Right cardiac atrium (tissue), 5 donors: Measurements from ENCODE around the gene CCP110. TPM values are rescaled to one million over a fixed set of nuclear protein-coding genes. Genes with fewer than 3 reads are reported as not detected.

Experiments
- ATAC-seq, 2 donors: fragments of 200-7000 bp; cut with Tn5 transposase; one replicate each; pipeline versions ENCODE4 v1.8.0 to v1.9.1; 2020; ENCODE audit warnings: moderate library complexity in 2 of 2, mild to moderate bottlenecking in 1 of 2
- DNase-seq, 3 donors: peaks; one replicate each; pipeline ENCODE4 v3.0.0-alpha.2; 2020
- H3K27ac ChIP-seq: one replicate; pipeline ENCODE4 v1.5.1; 2013; ENCODE audit warnings: mild to moderate bottlenecking, low read length, control low read depth, moderate library complexity
- H3K27me3 ChIP-seq: one replicate; pipeline ENCODE4 v1.6.1; 2013; ENCODE audit not compliant: control insufficient read depth, insufficient read depth
- H3K4me1 ChIP-seq: one replicate; pipeline ENCODE4 v1.6.1; 2013; ENCODE audit warnings: low read length; ENCODE audit not compliant: control insufficient read depth, insufficient read depth
- H3K4me3 ChIP-seq: one replicate; pipeline ENCODE4 v1.5.1; 2013; ENCODE audit warnings: low read length, control low read depth
- H3K9me3 ChIP-seq: one replicate; pipeline ENCODE4 v1.6.1; 2013; ENCODE audit warnings: low read length; ENCODE audit not compliant: control insufficient read depth
- WGBS: extraction: QIAGEN DNeasy Blood & Tissue Kit; methylation state at CpG from one replicate; pipeline ENCODE4 v1.1.7; 2013; 5-methylcytosine and 5-hydroxymethylcytosine counted together
- intact Hi-C, 4 donors: fragments of 100-400 bp; cut with DNase I; formaldehyde crosslinking; loops; one replicate each; pipeline versions ENCODE4 v1.11.0 to v1.14.0; 2022 to 2023
- polyA plus RNA-seq: library from polyadenylated mRNA; stranded (reverse); fragments of 200-250 nt; gene quantifications from one replicate; pipeline ENCODE4 v1.2.3, GENCODE V29; 2013
- total RNA-seq, 4 donors: library from RNA; stranded (reverse); fragmentation: NEBNext Ultra II Directional; extraction: Animal tissue kit (Norgen Biotek cat#: 25700); gene quantifications; one replicate each; pipeline ENCODE4 v1.2.1, GENCODE V29; 2021
- donor health status: healthy with polysubstance abuse.
- donor health status: DM: no; HTN: yes; CAD: no.
- donor health status: DM: no; HTN: no; CAD: no.
- donor health status: DM: no; HTN: yes; CAD: no; lungs with severe emphysema.
- donor health status: DM: yes; HTN: yes; CAD: no.

Gene CCP110
- total and polyA plus RNA-seq, 5 donors, result 3.9 to 13.2 (median 10.3) TPM

- Histone ChIP-seq H3K27ac (no peak overlapping the region), H3K4me1 (peaks cover 1% of the 10 kb centered on the region), H3K27me3 (no peaks in the 10 kb centered on the region), H3K4me3 (no peak overlapping the region), H3K9me3 (no peaks in the 10 kb centered on the region)
- ATAC-seq, result peak in 1 of 2 donors; percentile 43
- intact Hi-C loops, result loop anchor here in 3 of 4 donors (10.0 kb wide), 2 partner anchors 413 to 423 kb away; no protein-coding TSS in a partner anchor
- WGBS, result 94% methylated on average over 2 of the region's 2 CpGs
- no peak for DNase-seq
These were observed 15.9 kb upstream of the CCP110 start for GRCh38 chr16:19507867-19508266.

GRCh38 chr16:19512297-19512696 is 11.4 kb upstream of the CCP110 start:
- ATAC-seq (no peak), DNase-seq (no peak)
- Histone ChIP-seq H3K27me3 (no peaks in the 10 kb centered on the region), H3K9me3 (no peaks in the 10 kb centered on the region), H3K4me1 (peaks cover 1% of the 10 kb centered on the region), H3K27ac (no peak overlapping the region), H3K4me3 (no peak overlapping the region)
- intact Hi-C loops, result no loop called here

- Histone ChIP-seq H3K4me3 (no peak overlapping the region), H3K4me1 (peaks cover 1% of the 10 kb centered on the region), H3K27ac (no peak overlapping the region), H3K9me3 (no peaks in the 10 kb centered on the region), H3K27me3 (no peaks in the 10 kb centered on the region)
- 74% methylated on average over 4 of the region's 4 CpGs for WGBS
- intact Hi-C loops, result no loop called here
- DNase-seq (no peak), ATAC-seq (peak in 1 of 2 donors; percentile 33)
These were observed 10.2 kb upstream of the CCP110 start for GRCh38 chr16:19513377-19514053.

DNA sequence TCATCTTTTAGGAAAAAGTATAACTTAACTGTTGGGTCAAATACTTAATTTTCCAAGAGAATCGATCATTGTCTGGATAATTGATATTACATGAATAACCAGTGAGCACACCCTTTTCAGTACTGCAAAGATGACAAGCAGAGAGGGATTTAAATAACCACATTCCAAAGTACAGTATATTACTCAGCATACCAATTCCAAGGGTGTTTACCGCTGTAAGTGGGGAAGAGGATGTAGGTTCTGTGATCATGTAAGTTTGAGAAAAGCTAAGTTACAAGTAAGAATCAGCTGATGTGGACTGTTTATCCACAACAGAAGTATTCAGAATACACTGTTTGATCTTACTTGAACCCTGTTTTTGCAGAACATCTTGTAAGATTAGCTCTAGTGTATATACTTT is 8.0 kb upstream of the CCP110 start:
- DNase-seq (no peak), ATAC-seq (no peak)
- Histone ChIP-seq H3K9me3 (no peaks in the 10 kb centered on the region), H3K27me3 (no peaks in the 10 kb centered on the region), H3K27ac (no peak overlapping the region), H3K4me3 (no peak overlapping the region), H3K4me1 (peaks cover under 1% of the 10 kb centered on the region)
- intact Hi-C loops, result no loop called here
- WGBS, result 93% methylated on average over 2 of the region's 2 CpGs

GRCh38 chr16:19517424-19518089 is 6.2 kb upstream of the CCP110 start:
- H3K9me3 ChIP-seq, result no peaks in the 10 kb centered on the region
- 88% methylated on average over 8 of the region's 8 CpGs for WGBS
- DNase-seq (no peak), ATAC-seq (no peak)
- intact Hi-C loops, result no loop called here
- no peaks in the 10 kb centered on the region for H3K27me3 ChIP-seq
- peaks cover 2% of the 10 kb centered on the region for H3K4me1 ChIP-seq
- H3K27ac ChIP-seq, result no peak overlapping the region
- H3K4me3 ChIP-seq, result no peak overlapping the region

- H3K4me1 ChIP-seq, result peaks cover 2% of the 10 kb centered on the region
- WGBS, result 76% methylated on average over 2 of the region's 2 CpGs
- no peaks in the 10 kb centered on the region for H3K27me3 ChIP-seq
- H3K27ac ChIP-seq, result no peak overlapping the region
- DNase-seq (no peak), ATAC-seq (no peak)
- H3K4me3 ChIP-seq, result no peak overlapping the region
- H3K9me3 ChIP-seq, result no peaks in the 10 kb centered on the region
- intact Hi-C loops, result no loop called here
These were observed 5.4 kb upstream of the CCP110 start for GRCh38 chr16:19518388-19518787.

DNA sequence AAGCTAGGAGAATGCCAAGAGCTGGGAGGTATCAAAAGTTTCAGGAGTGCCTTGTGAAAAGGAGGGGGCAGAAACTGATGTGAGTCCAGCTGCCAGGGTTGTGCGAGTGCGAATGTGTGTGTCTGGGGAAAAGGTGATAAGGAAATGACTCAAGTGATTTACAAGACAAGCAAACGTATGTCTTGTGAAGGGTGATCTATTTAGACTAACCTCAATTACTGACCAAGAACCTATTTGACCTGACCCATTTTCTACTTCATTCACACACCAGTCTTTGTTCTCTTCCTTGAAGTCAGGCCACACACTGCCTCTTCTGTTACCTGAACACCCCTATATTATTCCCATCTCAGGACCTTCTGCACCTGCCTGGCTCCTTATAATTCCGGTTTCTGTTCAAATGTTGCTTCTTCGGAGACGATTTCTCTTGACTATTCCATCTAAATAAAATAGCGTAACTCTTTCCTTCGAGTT is 2.8 kb upstream of the CCP110 start:
- ATAC-seq (no peak), DNase-seq (no peak)
- Histone ChIP-seq H3K4me1 (peaks cover 6% of the 10 kb centered on the region), H3K27me3 (no peaks in the 10 kb centered on the region), H3K27ac (peak overlapping the region; percentile 46), H3K9me3 (no peaks in the 10 kb centered on the region), H3K4me3 (peak overlapping the region; percentile 68)
- 7% methylated on average over 8 of the region's 8 CpGs for WGBS
- intact Hi-C loops, result no loop called here

GRCh38 chr16:19521471-19522396 is 2.0 kb upstream of the CCP110 start, which contains the start of gene GDE1:
GDE1 (minus strand) TSS chr16:19522098; CDS start chr16:19521964, 134 bp downstream.
- intact Hi-C loops, result no loop called here
- WGBS, result under 1% methylated on average over 62 of the region's 62 CpGs
- Histone ChIP-seq H3K27me3 (no peaks in the 10 kb centered on the region), H3K27ac (peak within 1 kb of the TSS; percentile 95), H3K4me3 (peak within 1 kb of the TSS; percentile 68), H3K4me1 (peaks cover 6% of the 10 kb centered on the region), H3K9me3 (no peaks in the 10 kb centered on the region)
- ATAC-seq (peak; percentile 93 to 95), DNase-seq (peak; percentile 95 to 99 (median 98))

DNA sequence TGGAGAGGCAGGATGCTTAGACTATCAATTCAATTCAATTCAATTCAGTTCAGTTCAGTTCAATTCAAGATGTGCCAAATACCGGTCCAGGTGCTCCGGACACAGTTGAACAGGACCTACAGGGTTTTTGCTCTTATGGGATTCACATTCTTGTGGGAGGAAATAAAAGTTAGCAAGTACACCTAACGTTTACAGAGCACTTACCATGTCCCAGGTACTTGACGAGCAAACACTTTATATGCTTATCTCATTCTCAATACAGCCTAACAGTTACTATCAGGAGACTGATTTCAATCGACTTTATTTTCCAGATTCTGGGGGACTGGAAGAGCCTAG is 1.4 kb upstream of the CCP110 start:
- peaks cover 6% of the 10 kb centered on the region for H3K4me1 ChIP-seq
- 28% methylated on average over 5 of the region's 5 CpGs for WGBS
- intact Hi-C loops, result no loop called here

GRCh38 chr16:19522760-19523159 is 982 bp upstream of the CCP110 start:
- intact Hi-C loops, result no loop called here
- no peak overlapping the region for H3K27ac ChIP-seq
- no peaks in the 10 kb centered on the region for H3K27me3 ChIP-seq
- H3K9me3 ChIP-seq, result no peaks in the 10 kb centered on the region
- no peak for DNase-seq
- no peak for ATAC-seq
- H3K4me3 ChIP-seq, result no peak overlapping the region
- 94% methylated on average over 2 of the region's 2 CpGs for WGBS
- H3K4me1 ChIP-seq, result peaks cover 6% of the 10 kb centered on the region

More for the DNA sequence above, 1.4 kb upstream of the CCP110 start:
- Histone ChIP-seq H3K27ac (no peak overlapping the region), H3K27me3 (no peaks in the 10 kb centered on the region), H3K4me3 (no peak overlapping the region), H3K9me3 (no peaks in the 10 kb centered on the region)
- no peak for DNase-seq
- ATAC-seq, result no peak

DNA sequence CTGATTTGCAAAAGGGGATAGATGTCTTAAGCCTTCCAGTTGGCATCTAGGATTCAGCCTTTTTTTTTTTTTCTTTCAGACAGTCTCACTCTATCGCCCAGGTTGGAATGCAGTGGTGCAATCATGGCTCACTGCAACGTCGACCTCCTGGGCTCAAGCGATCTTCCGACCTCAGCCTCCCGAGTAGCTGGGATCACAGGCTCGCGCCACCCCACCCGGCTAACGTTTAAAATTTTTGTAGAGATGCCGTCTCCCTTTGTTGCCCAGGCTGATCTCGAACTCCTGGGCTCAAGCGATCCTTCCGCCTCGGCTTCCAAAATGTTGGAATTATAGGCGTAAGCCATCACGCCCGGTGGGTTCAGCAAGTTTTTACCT is 571 bp upstream of the CCP110 start:
- DNase-seq, result peak in 1 of 3 donors; percentile 60
- no peak overlapping the region for H3K27ac ChIP-seq
- intact Hi-C loops, result no loop called here
- no peaks in the 10 kb centered on the region for H3K27me3 ChIP-seq
- 76% methylated on average over 18 of the region's 18 CpGs for WGBS
- ATAC-seq, result no peak
- H3K9me3 ChIP-seq, result no peaks in the 10 kb centered on the region
- H3K4me3 ChIP-seq, result no peak overlapping the region
- H3K4me1 ChIP-seq, result peaks cover 6% of the 10 kb centered on the region
